WTC11 (cell line): Measurements from ENCODE around the gene HSD17B12. TPM values are rescaled to one million over a fixed set of nuclear protein-coding genes. Genes with fewer than 3 reads are reported as not detected.
"Not testable (repeated sequence)": the region's sequence is repeated elsewhere in the genome, so short reads cannot be mapped to it uniquely, and the experiment has no call there.

Experiments
- ATAC-seq: fragments of 200-7000 bp; cut with Tn5 transposase; 2 replicates; pipeline ENCODE4 v1.10.0; 2021; ENCODE audit warnings: mild to moderate bottlenecking, moderate library complexity
- CTCF ChIA-PET: fragments of 300-600 bp; sonication (Branson Sonifier 250); formaldehyde crosslinking; loops from one replicate; lab custom pipeline; 2021; ENCODE audit warnings: antibody characterized with exemption; lab: Charles Lee
- POLR2A ChIA-PET: fragments of 350-600 bp; sonication (Branson Sonifier 250); formaldehyde crosslinking; loops from one replicate; lab custom pipeline; 2021; ENCODE audit warnings: antibody characterized with exemption; lab: Charles Lee
- DNase-seq: peaks from one replicate; pipeline ENCODE4 v3.0.0; 2021; ENCODE audit warnings: low spot score
- H3K27ac Mint-ChIP-seq: 2 replicates; pipeline ENCODE4 v1.8.0; 2021; ENCODE audit warnings: mixed read lengths
- H3K27me3 Mint-ChIP-seq: 2 replicates; pipeline ENCODE4 v1.8.0; 2021; ENCODE audit warnings: low read depth, mild to moderate bottlenecking, moderate library complexity, mixed read lengths
- H3K36me3 Mint-ChIP-seq: 2 replicates; pipeline ENCODE4 v1.8.0; 2021; ENCODE audit warnings: mixed read lengths
- H3K4me1 Mint-ChIP-seq: 2 replicates; pipeline ENCODE4 v1.8.0; 2022; ENCODE audit warnings: mixed read lengths
- H3K4me3 Mint-ChIP-seq: 2 replicates; pipeline ENCODE4 v1.8.0; 2021; ENCODE audit warnings: mild to moderate bottlenecking, moderate library complexity, mixed read lengths
- H3K9me3 Mint-ChIP-seq: 2 replicates; pipeline ENCODE4 v1.8.0; 2021; ENCODE audit warnings: mixed read lengths
- ARID4B ChIP-seq: sonication (generic); formaldehyde crosslinking; IDR thresholded peaks from 2 replicates; pipeline ENCODE4 v1.8.0; 2023; ENCODE audit warnings: missing genetic modification reagents, mild to moderate bottlenecking, borderline replicate concordance
- ETV6 ChIP-seq: sonication (generic); formaldehyde crosslinking; IDR thresholded peaks from 2 replicates; pipeline ENCODE4 v1.8.1; 2022; ENCODE audit warnings: mild to moderate bottlenecking, missing genetic modification reagents
- FOXP1 ChIP-seq: sonication (generic); formaldehyde crosslinking; IDR thresholded peaks from 2 replicates; pipeline ENCODE4 v1.8.0; 2022; ENCODE audit warnings: missing genetic modification reagents, mild to moderate bottlenecking, moderate library complexity, borderline replicate concordance
- GRHL2 ChIP-seq: fragments of 250-450 bp; sonication (Bioruptor Pico); IDR thresholded peaks from 2 replicates; pipeline ENCODE4 v1.8.0; 2022; ENCODE audit warnings: mild to moderate bottlenecking, moderate library complexity; ENCODE audit not compliant: insufficient replicate concordance, severe bottlenecking
- HMGA2 ChIP-seq: fragments of 250-450 bp; sonication (Bioruptor Pico); IDR thresholded peaks from 2 replicates; pipeline ENCODE4 v1.4.0; 2021; ENCODE audit warnings: mild to moderate bottlenecking, moderate library complexity
- IRF1 ChIP-seq: sonication (generic); formaldehyde crosslinking; IDR thresholded peaks from 2 replicates; pipeline ENCODE4 v1.8.0; 2023; ENCODE audit warnings: missing genetic modification reagents
- MLX ChIP-seq: sonication (generic); formaldehyde crosslinking; IDR thresholded peaks from 2 replicates; pipeline ENCODE4 v1.8.1; 2023; ENCODE audit warnings: mild to moderate bottlenecking, missing genetic modification reagents, moderate library complexity
- MYBL2 ChIP-seq: sonication (generic); formaldehyde crosslinking; IDR thresholded peaks from 2 replicates; pipeline ENCODE4 v1.8.1; 2023; ENCODE audit warnings: mild to moderate bottlenecking, moderate library complexity, missing genetic modification reagents
- NFATC4 ChIP-seq: fragments of 250-450 bp; sonication (Bioruptor Pico); IDR thresholded peaks from 2 replicates; pipeline ENCODE4 v1.9.0; 2021; ENCODE audit warnings: mild to moderate bottlenecking
- NFYB ChIP-seq: sonication (generic); formaldehyde crosslinking; conservative IDR thresholded peaks from 2 replicates; pipeline ENCODE4 v1.8.0; 2022; ENCODE audit warnings: low read depth, missing genetic modification reagents
- USF1 ChIP-seq: sonication (generic); formaldehyde crosslinking; IDR thresholded peaks from 2 replicates; pipeline ENCODE4 v1.8.0; 2022; ENCODE audit warnings: mild to moderate bottlenecking, missing genetic modification reagents
- ZNF138 ChIP-seq: sonication (generic); formaldehyde crosslinking; conservative IDR thresholded peaks from 2 replicates; pipeline ENCODE4 v1.8.1; 2022; ENCODE audit warnings: mild to moderate bottlenecking, moderate library complexity, missing genetic modification reagents
- ZNF396 ChIP-seq: fragments of 250-450 bp; sonication (Bioruptor Pico); IDR thresholded peaks from 2 replicates; pipeline ENCODE4 v1.8.0; 2021; ENCODE audit warnings: mild to moderate bottlenecking, moderate library complexity, borderline replicate concordance
- ZNF532 ChIP-seq: fragments of 250-450 bp; sonication (Bioruptor Pico); IDR thresholded peaks from 2 replicates; pipeline ENCODE4 v1.9.0; 2021; ENCODE audit warnings: mild to moderate bottlenecking, borderline replicate concordance
- total RNA-seq: library from RNA; stranded (reverse); gene quantifications from 3 replicates; pipeline ENCODE4 v1.2.3, GENCODE V29; 2021

The HSD17B12 gene
- total RNA-seq, 1 experiment from 2014 or later: 149 TPM

- no peak for TF ChIP-seq ZNF532 (CRISPR knock-in tag)
- no peak for TF ChIP-seq NFATC4 (CRISPR knock-in tag)
Observed at GRCh38 chr11:43664295-43664694, 16.2 kb upstream of the HSD17B12 start (continued).

GRCh38 chr11:43671284-43671683, 9.3 kb upstream of the HSD17B12 start:
- H3K27ac Mint-ChIP-seq, H3K4me3 Mint-ChIP-seq, H3K36me3 Mint-ChIP-seq, DNase-seq, H3K9me3 Mint-ChIP-seq, ATAC-seq, H3K4me1 Mint-ChIP-seq, H3K27me3 Mint-ChIP-seq, POLR2A ChIA-PET, CTCF ChIA-PET: not testable (repeated sequence)

- ATAC-seq: no peak
- ChIA-PET POLR2A (no interaction called here), CTCF (interaction anchor here (1.2 kb wide), 1 partner anchor 102 kb away, joined by 3 read pairs; no protein-coding TSS in a partner anchor)
- H3K4me1 Mint-ChIP-seq: no peaks in the 10 kb centered on the region
- peaks cover 17% of the 10 kb centered on the region for H3K9me3 Mint-ChIP-seq
- H3K4me3 Mint-ChIP-seq: no peak overlapping the region
- no peak for DNase-seq
- no peak overlapping the region for H3K27ac Mint-ChIP-seq
- H3K27me3 Mint-ChIP-seq: peaks cover 16% of the 10 kb centered on the region
- H3K36me3 Mint-ChIP-seq: no peaks in the 10 kb centered on the region; the same call in 1 of the 2 replicates
- TF ChIP-seq ZNF396: no peak
- TF ChIP-seq USF1 (CRISPR knock-in tag): no peak
- TF ChIP-seq ZNF532 (CRISPR knock-in tag): no peak
- TF ChIP-seq GRHL2 (CRISPR knock-in tag): no peak
- no peak for TF ChIP-seq IRF1 (CRISPR knock-in tag)
Observed at GRCh38 chr11:43674560-43674959, 6.0 kb upstream of the HSD17B12 start.

- peaks cover 18% of the 10 kb centered on the region for H3K9me3 Mint-ChIP-seq
- no peak overlapping the region for H3K4me3 Mint-ChIP-seq
- no peak overlapping the region for H3K27ac Mint-ChIP-seq
- DNase-seq: no peak
- ChIA-PET POLR2A (interaction anchor here (0.6 kb wide), 1 partner anchor 288 kb away, joined by 4 read pairs; no protein-coding TSS in a partner anchor), CTCF (no interaction called here)
- H3K4me1 Mint-ChIP-seq: peaks cover 3% of the 10 kb centered on the region
- peaks cover 16% of the 10 kb centered on the region for H3K27me3 Mint-ChIP-seq
- H3K36me3 Mint-ChIP-seq: peaks cover 4% of the 10 kb centered on the region
- ATAC-seq: no peak
- no peak for TF ChIP-seq NFATC4 (CRISPR knock-in tag)
- no peak for TF ChIP-seq FOXP1 (CRISPR knock-in tag)
- TF ChIP-seq ARID4B (CRISPR knock-in tag): no peak
- no peak for TF ChIP-seq NFYB
- TF ChIP-seq MLX (CRISPR knock-in tag): no peak
- TF ChIP-seq MYBL2: no peak
- TF ChIP-seq ZNF138 (CRISPR knock-in tag): no peak
- no peak for TF ChIP-seq ETV6 (CRISPR knock-in tag)
- no peak for TF ChIP-seq HMGA2 (CRISPR knock-in tag)
Observed at GRCh38 chr11:43676933-43677332, 3.6 kb upstream of the HSD17B12 start.
